Right lobe of liver (tissue), 4 donors: ENCODE results near the gene NUP188.
"Not testable (repeated sequence)": the region's sequence is repeated elsewhere in the genome, so short reads cannot be mapped to it uniquely, and the experiment has no call there.

Experiments
- CTCF ChIP-seq, 4 donors: fragments of 200-600 bp in 3 of 4; fragments of 450-650 bp in 1 of 4; IDR thresholded peaks; one replicate each; pipeline versions ENCODE4 v1.5.1 to v1.8.0; 2016 to 2022; ENCODE audit warnings: antibody characterized with exemption in 4 of 4, mild to moderate bottlenecking in 2 of 4
- POLR2A ChIP-seq: fragments of 450-650 bp; IDR thresholded peaks from one replicate; pipeline ENCODE4 v1.6.1; 2017; ENCODE audit warnings: antibody characterized with exemption, mild to moderate bottlenecking
- donor health status: DM: no; HTN: no; CAD: no.
- donor health status: DM: no; HTN: no; CAD: no.
- donor health status: DM: no; HTN: yes; CAD: no.

GRCh38 chr9:129004173-129004572 is 56.7 kb downstream of the NUP188 start:
- TF ChIP-seq CTCF (IDR thresholded peaks at IDR 0.05); POLR2A: not testable (repeated sequence)
